ENCODE results near the gene CEMIP2. TPM values are rescaled to one million over a fixed set of nuclear protein-coding genes. Genes with fewer than 3 reads are reported as not detected.

The CEMIP2 gene
- total and polyA plus RNA-seq, 2 of the 13 experiments (the other 11 are each of a cell fraction or from before 2014, with no cell fraction given), result 94.3 to 128 TPM

GRCh38 chr9:71778085-71778484, 9.8 kb upstream of the CEMIP2 start (continued):
- TF ChIP-seq, protein P1, sequence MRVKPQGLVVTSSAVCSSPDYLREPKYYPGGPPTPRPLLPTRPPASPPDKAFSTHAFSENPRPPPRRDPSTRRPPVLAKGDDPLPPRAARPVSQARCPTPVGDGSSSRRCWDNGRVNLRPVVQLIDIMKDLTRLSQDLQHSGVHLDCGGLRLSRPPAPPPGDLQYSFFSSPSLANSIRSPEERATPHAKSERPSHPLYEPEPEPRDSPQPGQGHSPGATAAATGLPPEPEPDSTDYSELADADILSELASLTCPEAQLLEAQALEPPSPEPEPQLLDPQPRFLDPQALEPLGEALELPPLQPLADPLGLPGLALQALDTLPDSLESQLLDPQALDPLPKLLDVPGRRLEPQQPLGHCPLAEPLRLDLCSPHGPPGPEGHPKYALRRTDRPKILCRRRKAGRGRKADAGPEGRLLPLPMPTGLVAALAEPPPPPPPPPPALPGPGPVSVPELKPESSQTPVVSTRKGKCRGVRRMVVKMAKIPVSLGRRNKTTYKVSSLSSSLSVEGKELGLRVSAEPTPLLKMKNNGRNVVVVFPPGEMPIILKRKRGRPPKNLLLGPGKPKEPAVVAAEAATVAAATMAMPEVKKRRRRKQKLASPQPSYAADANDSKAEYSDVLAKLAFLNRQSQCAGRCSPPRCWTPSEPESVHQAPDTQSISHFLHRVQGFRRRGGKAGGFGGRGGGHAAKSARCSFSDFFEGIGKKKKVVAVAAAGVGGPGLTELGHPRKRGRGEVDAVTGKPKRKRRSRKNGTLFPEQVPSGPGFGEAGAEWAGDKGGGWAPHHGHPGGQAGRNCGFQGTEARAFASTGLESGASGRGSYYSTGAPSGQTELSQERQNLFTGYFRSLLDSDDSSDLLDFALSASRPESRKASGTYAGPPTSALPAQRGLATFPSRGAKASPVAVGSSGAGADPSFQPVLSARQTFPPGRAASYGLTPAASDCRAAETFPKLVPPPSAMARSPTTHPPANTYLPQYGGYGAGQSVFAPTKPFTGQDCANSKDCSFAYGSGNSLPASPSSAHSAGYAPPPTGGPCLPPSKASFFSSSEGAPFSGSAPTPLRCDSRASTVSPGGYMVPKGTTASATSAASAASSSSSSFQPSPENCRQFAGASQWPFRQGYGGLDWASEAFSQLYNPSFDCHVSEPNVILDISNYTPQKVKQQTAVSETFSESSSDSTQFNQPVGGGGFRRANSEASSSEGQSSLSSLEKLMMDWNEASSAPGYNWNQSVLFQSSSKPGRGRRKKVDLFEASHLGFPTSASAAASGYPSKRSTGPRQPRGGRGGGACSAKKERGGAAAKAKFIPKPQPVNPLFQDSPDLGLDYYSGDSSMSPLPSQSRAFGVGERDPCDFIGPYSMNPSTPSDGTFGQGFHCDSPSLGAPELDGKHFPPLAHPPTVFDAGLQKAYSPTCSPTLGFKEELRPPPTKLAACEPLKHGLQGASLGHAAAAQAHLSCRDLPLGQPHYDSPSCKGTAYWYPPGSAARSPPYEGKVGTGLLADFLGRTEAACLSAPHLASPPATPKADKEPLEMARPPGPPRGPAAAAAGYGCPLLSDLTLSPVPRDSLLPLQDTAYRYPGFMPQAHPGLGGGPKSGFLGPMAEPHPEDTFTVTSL (CRISPR knock-in tag; IDR thresholded peaks at IDR 0.05; ENCODE audit: borderline replicate concordance), result peak; percentile 71; the same call in 1 of the 2 replicates
- TF ChIP-seq FOXK2 (IDR thresholded peaks at IDR 0.05), result peak; percentile 87
- no peak for TF ChIP-seq BCLAF1 (IDR thresholded peaks at IDR 0.05)
- TF ChIP-seq RXRA (CRISPR knock-in tag; IDR thresholded peaks at IDR 0.05), result peak; percentile 83; the same call in 1 of the 2 replicates
- TF ChIP-seq ZBTB1 (CRISPR knock-in tag; IDR thresholded peaks at IDR 0.05; ENCODE audit: borderline replicate concordance), result no peak
- TF ChIP-seq TCF7 (IDR thresholded peaks at IDR 0.05; ENCODE audit: low read depth), result peak; percentile 84
- peak; percentile 70 for TF ChIP-seq ZMYM4 (CRISPR knock-in tag; IDR thresholded peaks at IDR 0.05)
- peak; percentile 67 for TF ChIP-seq IRF2 (CRISPR knock-in tag; IDR thresholded peaks at IDR 0.05)
- TF ChIP-seq HMG20B (CRISPR knock-in tag; conservative IDR thresholded peaks at IDR 0.05), result peak; percentile 47; the same call in 1 of the 2 replicates
- peak; percentile 93 for TF ChIP-seq NCOR1 (IDR thresholded peaks at IDR 0.05; ENCODE audit: borderline replicate concordance, low read length)
- peak; percentile 79 for TF ChIP-seq CREB1 (IDR thresholded peaks at IDR 0.05)
- TF ChIP-seq CREB1 (CRISPR knock-in tag; IDR thresholded peaks at IDR 0.05), result peak; percentile 82
- TF ChIP-seq GFI1 (CRISPR knock-in tag; IDR thresholded peaks at IDR 0.05; ENCODE audit: borderline replicate concordance), result no peak; the same call in 1 of the 2 replicates
- 0 out of 2 replicates have a peak, but pooled peaks have one; percentile 29 for TF ChIP-seq KMT2B (CRISPR knock-in tag; IDR thresholded peaks at IDR 0.05)
- TF ChIP-seq IKZF5 (CRISPR knock-in tag; IDR thresholded peaks at IDR 0.05), result peak; percentile 78
- TF ChIP-seq FOXA3 (CRISPR knock-in tag; IDR thresholded peaks at IDR 0.05), result peak; percentile 97
- 0 out of 2 replicates have a peak, but pooled peaks have one; percentile 9 for TF ChIP-seq ZNF629 (CRISPR knock-in tag; conservative IDR thresholded peaks at IDR 0.05)
- TF ChIP-seq, protein P2, sequence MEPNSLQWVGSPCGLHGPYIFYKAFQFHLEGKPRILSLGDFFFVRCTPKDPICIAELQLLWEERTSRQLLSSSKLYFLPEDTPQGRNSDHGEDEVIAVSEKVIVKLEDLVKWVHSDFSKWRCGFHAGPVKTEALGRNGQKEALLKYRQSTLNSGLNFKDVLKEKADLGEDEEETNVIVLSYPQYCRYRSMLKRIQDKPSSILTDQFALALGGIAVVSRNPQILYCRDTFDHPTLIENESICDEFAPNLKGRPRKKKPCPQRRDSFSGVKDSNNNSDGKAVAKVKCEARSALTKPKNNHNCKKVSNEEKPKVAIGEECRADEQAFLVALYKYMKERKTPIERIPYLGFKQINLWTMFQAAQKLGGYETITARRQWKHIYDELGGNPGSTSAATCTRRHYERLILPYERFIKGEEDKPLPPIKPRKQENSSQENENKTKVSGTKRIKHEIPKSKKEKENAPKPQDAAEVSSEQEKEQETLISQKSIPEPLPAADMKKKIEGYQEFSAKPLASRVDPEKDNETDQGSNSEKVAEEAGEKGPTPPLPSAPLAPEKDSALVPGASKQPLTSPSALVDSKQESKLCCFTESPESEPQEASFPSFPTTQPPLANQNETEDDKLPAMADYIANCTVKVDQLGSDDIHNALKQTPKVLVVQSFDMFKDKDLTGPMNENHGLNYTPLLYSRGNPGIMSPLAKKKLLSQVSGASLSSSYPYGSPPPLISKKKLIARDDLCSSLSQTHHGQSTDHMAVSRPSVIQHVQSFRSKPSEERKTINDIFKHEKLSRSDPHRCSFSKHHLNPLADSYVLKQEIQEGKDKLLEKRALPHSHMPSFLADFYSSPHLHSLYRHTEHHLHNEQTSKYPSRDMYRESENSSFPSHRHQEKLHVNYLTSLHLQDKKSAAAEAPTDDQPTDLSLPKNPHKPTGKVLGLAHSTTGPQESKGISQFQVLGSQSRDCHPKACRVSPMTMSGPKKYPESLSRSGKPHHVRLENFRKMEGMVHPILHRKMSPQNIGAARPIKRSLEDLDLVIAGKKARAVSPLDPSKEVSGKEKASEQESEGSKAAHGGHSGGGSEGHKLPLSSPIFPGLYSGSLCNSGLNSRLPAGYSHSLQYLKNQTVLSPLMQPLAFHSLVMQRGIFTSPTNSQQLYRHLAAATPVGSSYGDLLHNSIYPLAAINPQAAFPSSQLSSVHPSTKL (CRISPR knock-in tag; IDR thresholded peaks at IDR 0.05), result peak; percentile 99
